T follicular helper cell (primary cell): Measurements from ENCODE around the gene PARD3.
"Not testable (repeated sequence)": the region's sequence is repeated elsewhere in the genome, so short reads cannot be mapped to it uniquely, and the experiment has no call there.

Source experiments
- DNase-seq: peaks from one replicate; pipeline ENCODE4 v3.0.0-alpha.2; 2020; ENCODE audit warnings: low read depth

The PARD3 gene

DNA sequence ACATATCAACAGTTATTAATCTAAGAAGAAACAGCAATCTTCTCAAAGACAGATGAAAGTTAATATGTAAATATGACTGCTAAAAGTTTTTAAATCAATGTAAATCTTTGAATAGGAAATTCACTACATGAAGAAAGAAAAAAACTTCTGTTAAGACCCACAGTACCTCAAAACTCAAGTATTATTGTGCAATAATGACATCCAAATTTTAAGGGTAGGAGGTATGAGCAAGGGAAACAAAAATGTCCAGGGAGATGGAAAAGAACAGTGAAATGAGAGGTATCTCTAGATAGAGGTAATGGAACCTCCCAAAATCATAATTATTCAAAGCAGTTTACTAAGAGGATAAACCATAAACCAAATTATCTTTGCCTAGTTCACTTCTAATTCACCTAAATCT lies 436.8 kb downstream of the PARD3 start:
- DNase-seq: no peak

GRCh38 chr10:34377833-34378232 lies 437.3 kb downstream of the PARD3 start:
- DNase-seq: no peak

GRCh38 chr10:34374356-34375045 lies 440.6 kb downstream of the PARD3 start:
- no peak for DNase-seq

DNA sequence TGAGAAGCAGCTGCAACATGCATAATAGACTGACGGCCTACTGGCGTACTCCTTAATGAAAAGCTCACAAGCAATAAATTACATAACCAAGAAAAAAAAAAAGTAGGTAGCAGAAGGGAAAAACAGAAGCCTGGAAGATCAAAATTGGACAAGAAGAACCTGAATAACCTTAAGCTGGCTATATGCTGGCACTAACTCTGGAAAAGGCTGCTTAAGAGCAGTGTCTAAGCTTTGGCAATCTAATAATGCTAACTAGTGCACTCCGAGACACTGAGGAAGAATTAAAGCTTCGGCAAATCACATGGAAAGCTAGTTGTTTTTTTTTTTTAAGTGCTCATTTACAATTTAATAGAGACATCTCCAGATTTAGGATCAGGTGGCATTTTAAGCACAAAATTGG lies 441.9 kb downstream of the PARD3 start:
- no peak for DNase-seq

- DNase-seq: no peak
Measured at GRCh38 chr10:34372509-34372908, 442.6 kb downstream of the PARD3 start.

DNA sequence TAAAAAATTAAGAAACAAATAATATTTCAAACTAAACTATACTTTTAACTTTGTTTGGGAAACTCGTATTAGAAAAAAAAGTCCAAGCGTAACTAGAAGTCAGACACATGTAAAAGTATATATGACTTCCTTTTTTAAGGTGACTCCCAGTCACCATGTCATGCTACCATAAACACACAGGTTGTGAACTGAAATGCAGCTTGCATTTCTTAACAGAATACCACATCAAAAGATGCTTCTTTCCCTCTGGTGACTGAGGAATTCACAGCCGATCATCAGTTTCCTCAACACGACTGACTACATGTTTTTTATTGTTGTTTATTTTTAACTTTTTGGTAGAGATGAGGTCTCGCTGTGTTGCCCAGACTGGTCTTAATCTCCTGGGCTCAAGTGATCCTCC lies 445.0 kb downstream of the PARD3 start:
- DNase-seq: no peak

GRCh38 chr10:34369120-34369519 lies 446.0 kb downstream of the PARD3 start:
- no peak for DNase-seq

DNA sequence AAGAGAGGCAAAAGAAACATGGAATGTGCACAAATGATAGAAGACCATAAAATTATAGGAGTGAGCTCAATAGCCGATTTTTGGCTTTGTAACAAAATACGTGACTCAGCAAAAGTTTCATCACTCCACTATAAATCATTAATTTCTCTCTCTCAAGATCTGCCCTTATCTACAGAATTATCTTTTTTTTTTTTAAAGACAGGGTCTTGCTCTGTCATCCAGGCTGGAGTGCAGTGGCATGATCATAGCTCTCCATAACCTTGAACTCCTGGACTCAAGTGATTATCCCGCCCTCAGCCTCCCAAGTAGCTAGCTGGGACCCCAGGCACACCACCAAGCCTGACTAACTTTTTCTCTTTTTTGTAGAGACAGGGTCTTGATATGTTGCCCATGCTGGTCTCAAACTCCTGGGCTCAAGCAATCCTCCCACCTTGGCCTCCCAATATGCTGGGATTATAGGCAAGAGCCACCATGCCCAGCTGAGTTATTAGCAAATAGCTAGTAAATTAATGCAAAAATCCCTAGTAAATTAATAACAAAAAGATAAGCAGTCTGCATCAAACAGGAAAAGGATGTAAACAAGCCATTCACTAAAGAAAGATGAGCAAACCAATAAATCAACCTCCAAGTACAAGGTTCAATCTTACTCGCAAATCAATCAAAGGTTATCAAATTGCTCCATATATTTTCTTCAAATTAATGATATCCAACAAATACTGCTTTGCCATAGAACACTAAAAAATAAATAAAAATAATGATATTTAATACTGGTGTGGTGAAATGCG lies 450.7 kb downstream of the PARD3 start:
- DNase-seq: no peak

DNA sequence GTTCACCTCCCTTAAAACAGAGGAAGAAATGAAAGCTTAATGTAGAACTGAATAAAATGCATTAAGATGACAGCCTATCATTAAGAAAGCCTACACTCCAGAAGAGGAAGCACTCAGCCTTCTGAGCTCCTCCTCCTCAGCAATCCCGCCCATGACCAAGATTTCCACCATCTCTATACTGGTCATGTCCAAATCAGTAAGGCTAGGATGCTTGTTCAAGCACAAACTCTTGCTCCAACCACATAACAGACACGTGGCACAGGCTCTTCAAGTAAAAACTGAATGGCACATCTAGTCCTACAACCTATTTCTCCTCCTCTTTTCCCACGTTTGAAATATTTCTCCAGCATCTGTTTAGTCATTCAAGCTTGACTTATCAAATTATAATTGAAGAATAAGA lies 454.1 kb downstream of the PARD3 start:
- DNase-seq: no peak

DNA sequence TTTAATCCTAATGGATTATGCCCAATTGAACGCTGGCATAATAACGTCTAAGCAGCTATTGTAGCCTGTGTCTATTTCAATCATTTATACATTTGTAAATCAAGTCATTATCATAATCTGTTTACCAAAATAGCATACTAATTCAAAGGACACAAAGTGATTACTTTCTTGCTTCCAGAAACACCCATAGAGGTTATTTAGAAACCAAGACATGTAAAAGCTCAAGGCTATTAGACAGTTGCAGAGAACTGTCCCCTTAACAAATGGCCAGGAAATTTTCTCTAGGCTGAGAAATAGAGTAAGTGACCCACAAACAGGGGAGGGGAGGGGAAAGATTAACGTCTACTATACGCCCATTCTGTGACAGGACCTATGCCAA lies 455.7 kb downstream of the PARD3 start:
- no peak for DNase-seq

DNA sequence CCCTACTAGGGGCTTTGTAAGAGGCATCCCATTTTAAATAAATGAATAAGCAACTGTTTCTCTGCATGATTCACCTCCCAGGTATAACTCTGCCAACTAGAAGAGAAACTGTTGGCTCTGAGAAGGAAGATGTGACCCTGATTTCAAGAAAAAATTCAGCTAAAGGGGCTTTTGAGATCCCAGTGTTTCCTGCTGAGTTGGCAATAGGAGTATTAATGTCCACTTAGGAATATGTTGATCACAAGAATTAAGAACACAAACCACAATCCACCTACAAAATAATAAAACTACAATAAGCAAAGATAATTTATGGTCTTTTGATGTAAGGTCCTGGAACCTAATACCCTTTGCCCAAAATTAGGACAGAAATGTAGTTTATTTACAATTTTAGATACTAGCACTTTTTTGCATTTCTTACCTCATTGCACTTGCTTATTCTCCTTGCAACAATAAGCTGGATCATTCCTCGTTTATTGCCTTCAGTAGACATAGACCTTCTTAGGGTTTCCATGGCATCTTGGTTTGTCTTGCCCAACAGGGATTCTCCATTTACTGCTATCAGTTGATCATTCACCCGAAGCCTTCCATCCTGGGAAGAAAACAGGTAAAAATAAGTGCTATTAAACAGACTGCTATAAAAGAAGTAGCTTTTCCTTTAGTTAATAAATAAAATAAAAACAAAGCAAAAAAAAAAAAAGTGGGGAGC lies 456.2 kb downstream of the PARD3 start:
- DNase-seq: no peak

DNA sequence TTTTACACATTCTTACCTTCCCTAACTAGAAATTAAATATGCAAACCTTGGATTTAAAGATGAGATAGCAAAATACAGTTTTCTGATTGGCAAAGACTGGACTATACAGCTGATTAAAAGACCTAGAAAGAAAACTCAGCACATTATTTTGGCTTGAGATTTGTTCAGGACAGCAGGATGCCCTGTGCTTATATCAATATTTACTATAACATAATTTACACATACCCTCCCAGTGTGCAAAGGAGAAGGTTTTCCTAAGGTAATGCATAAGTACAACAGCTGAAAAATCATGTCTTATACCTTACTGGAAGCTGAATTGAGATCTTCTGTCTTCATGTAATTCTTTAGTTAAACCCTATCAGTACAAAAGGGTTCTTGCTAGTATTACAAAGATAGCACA lies 458.6 kb downstream of the PARD3 start:
- DNase-seq: no peak

DNA sequence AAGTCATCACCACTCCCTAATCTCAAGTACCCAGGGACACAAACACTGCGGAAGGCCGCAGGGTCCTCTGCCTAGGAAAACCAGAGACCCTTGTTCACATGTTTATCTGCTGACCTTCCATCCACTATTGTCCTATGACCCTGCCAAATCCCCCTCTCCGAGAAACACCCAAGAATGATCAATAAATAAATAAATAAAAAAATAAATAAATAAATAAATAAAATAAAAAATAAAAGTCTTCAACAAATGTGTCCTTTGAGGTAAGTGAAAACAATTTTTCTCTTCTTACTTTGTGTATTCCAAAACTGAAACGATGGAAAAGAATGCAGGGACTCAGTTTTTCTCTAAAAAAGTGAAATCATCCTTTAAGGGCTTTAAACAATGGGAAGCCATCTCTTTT lies 461.6 kb downstream of the PARD3 start:
- DNase-seq: not testable (repeated sequence)

DNA sequence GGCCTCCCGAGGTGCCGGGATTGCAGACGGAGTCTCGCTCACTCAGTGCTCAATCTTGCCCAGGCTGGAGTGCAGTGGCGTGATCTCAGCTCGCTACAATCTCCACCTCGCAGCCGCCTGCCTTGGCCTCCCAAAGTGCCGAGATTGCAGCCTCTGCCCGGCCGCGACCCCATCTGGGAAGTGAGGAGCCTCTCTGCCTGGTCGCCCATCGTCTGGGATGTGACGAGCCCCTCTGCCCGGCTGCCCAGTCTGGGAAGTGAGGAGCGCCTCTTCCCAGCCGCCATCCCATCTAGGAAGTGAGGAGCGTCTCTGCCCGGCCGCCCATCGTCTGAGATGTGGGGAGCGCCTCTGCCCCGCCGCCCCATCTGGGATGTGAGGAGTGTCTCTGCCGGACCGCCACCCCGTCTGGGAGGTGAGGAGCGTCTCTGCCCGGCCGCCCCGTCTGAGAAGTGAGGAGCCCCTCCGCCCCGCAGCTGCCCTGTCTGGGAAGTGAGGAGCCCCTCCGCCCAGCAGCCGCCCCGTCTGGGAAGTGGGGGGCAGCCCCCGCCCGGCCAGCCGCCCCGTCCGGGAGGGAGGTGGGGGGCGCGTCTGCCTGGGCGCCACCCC lies 462.4 kb downstream of the PARD3 start:
- DNase-seq: not testable (repeated sequence)

GRCh38 chr10:34351161-34351560 lies 463.9 kb downstream of the PARD3 start:
- no peak for DNase-seq

DNA sequence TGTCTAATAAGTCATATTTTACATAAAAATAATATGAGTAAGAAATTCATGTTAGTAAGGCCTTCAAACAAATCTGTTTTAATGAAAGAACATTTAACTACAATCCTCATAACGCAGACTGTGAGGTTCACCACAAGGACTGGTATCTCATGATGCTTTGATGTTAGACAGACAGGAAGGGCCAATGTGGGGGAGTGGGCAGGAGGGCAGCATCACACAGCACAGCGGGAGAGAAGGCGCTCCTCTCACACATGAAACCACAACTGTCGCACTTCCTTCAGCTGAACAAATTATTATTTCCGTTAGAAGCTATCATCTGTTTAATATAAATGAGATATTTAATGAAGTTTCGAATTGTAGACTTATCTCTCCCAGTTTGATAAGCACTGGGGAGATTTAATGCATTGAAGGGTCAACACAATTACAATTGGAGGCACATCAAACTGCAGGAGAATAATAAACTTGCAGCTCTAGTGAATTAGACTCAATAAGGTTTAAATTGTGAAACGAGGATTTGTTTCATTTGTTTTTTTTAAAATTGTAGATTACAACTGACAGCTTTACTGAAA lies 466.1 kb downstream of the PARD3 start:
- DNase-seq: no peak

- DNase-seq: no peak
Measured at GRCh38 chr10:34348021-34348420, 467.1 kb downstream of the PARD3 start.

DNA sequence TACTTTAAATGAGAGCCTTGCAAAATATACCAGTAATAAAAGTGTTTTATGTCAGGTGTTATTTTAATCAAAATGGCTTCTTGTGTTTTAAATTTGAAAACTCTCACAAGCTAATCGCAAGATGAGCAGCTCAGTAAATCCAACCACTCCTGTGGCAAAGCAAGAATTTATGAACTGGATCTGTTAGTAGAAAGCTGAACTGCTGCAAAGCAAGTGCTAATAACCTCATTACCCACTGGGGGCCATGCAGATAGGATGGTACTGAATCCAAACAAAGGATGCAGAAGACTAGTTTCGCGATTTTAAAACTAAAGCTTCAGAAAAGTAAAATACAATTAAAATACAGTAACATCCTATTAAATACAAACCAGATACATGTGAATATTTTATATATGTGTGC lies 468.0 kb downstream of the PARD3 start:
- no peak for DNase-seq

DNA sequence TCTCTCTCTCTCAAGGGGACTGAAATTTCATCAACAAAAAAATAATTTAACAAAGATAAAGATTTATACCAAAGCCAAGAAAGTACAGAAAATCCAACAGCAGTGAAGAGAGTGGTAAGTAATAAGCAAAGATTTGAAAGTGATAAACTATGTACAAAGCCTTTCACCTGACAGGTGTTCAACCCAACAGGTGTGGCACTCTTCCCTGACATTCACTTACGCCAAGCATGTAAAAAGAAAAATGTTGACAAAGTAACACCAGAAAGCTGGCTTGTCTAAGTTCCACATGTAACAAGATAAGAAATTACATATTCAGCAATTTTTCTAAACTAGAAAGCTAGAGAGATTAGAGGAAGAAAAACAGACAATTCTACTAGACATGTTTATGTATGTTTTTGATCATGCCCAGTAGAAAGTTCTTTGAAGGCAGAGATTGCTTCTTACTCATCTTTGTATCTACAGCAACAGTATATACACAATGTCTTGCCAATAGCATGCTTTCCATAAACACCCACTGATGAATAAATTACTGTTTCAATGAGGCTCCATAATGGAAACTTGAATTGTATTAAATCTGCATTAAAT lies 468.5 kb downstream of the PARD3 start:
- no peak for DNase-seq

DNA sequence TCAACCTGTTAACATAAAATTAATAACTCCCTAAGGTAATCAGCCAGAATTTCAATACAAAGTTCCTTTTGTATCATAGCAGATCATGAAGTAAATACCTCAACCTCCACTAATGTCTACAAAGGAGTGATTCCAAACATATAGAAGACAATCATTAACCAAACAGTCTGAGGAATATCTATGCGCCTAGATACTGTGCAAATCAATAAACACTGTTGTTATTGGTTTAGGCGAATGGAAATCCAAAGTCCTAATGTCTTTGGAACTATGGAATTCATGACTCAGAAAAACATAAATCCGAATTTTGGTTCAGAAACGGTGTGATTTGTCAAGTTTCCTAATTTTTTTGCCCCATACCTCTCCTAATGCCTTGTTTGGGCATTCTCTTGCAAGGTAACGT lies 469.7 kb downstream of the PARD3 start:
- no peak for DNase-seq

- DNase-seq: no peak
Measured at GRCh38 chr10:34343764-34344163, 471.3 kb downstream of the PARD3 start.

- DNase-seq: no peak
Measured at GRCh38 chr10:34341473-34341872, 473.6 kb downstream of the PARD3 start.
